Neural crest cell (in vitro differentiated cells): ENCODE results near the gene GORASP1. TPM values are rescaled to one million over a fixed set of nuclear protein-coding genes. Genes with fewer than 3 reads are reported as not detected.

Experiments
- DNase-seq: peaks from one replicate; pipeline ENCODE4 v3.0.0; 2021; ENCODE audit warnings: low read depth, mixed read lengths, low spot score
- H3K27ac Mint-ChIP-seq: one replicate; pipeline ENCODE4 v1.8.0; 2021; ENCODE audit warnings: mild to moderate bottlenecking, mixed read lengths; ENCODE audit not compliant: unreplicated experiment
- H3K27me3 Mint-ChIP-seq: 2 replicates; pipeline ENCODE4 v1.8.0; 2021; ENCODE audit warnings: low read depth, mild to moderate bottlenecking, mixed read lengths
- H3K36me3 Mint-ChIP-seq: 2 replicates; pipeline ENCODE4 v1.8.0; 2021; ENCODE audit warnings: low read depth, mild to moderate bottlenecking, mixed read lengths
- H3K4me1 Mint-ChIP-seq: 2 replicates; pipeline ENCODE4 v1.8.0; 2021; ENCODE audit warnings: mixed read lengths
- H3K4me3 Mint-ChIP-seq: one replicate; pipeline ENCODE4 v1.8.0; 2021; ENCODE audit warnings: mild to moderate bottlenecking, mixed read lengths
- H3K9me3 Mint-ChIP-seq: 2 replicates; pipeline ENCODE4 v1.8.0; 2021; ENCODE audit warnings: mixed read lengths
- total RNA-seq: library from RNA; stranded (reverse); gene quantifications from 2 replicates; pipeline ENCODE4 v1.2.1, GENCODE V29; 2021
- TF ChIP-seq, protein P1 (sequence below): fragments of 200-600 bp; sonication (generic); conservative IDR thresholded peaks from 2 replicates; pipeline ENCODE4 v1.5.0; 2021; ENCODE audit warnings: antibody characterized with exemption, mild to moderate bottlenecking

GORASP1 gene
- total RNA-seq, 1 donor from 2014 or later, result 54.0 TPM

DNA sequence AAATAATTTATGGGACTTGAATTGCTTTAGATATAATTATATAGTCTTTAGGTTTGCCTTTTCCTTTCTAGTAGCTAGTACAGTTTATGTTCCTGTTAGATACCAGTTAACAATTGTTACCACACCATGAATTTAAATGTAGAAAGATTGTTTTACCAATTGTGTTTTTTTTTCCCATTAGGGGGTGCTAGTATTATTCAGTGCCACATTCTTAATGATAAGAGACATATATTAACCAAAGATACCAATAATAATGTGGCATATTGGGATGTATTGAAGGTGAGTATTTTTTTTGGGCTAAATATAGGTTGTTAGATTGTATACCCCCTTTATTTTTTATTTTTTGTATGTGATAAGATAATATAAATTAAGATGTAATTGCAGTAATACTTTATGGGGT is 27.9 kb downstream of the GORASP1 start:
- Mint-ChIP-seq H3K27me3 (no peaks in the 10 kb centered on the region), H3K27ac (no peak overlapping the region), H3K4me1 (no peaks in the 10 kb centered on the region), H3K36me3 (peaks cover 27% of the 10 kb centered on the region), H3K9me3 (no peaks in the 10 kb centered on the region), H3K4me3 (no peak overlapping the region)
- TF ChIP-seq, protein P1, sequence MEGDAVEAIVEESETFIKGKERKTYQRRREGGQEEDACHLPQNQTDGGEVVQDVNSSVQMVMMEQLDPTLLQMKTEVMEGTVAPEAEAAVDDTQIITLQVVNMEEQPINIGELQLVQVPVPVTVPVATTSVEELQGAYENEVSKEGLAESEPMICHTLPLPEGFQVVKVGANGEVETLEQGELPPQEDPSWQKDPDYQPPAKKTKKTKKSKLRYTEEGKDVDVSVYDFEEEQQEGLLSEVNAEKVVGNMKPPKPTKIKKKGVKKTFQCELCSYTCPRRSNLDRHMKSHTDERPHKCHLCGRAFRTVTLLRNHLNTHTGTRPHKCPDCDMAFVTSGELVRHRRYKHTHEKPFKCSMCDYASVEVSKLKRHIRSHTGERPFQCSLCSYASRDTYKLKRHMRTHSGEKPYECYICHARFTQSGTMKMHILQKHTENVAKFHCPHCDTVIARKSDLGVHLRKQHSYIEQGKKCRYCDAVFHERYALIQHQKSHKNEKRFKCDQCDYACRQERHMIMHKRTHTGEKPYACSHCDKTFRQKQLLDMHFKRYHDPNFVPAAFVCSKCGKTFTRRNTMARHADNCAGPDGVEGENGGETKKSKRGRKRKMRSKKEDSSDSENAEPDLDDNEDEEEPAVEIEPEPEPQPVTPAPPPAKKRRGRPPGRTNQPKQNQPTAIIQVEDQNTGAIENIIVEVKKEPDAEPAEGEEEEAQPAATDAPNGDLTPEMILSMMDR, result no peak
- DNase-seq, result no peak

DNA sequence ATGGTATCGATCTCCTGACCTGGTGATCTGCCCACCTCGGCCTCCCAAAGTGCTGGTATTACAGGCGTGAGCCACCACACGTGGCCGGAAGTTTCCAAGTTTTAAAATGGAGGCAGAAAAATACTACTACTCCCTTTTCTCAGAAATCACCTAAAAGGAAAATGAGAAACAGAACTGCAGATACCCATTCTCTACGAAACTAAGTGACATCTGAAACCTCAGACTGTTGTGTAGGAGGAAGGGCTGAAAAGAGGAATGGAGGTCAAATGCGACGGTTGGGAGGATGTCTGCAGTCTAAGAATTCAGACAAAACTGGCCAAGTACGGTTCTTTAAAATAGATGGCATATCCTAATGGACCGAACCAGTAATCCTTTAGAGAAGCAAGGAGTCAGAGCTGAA is 31.5 kb downstream of the GORASP1 start:
- Mint-ChIP-seq H3K27ac (no peak overlapping the region), H3K4me3 (no peak overlapping the region), H3K4me1 (no peaks in the 10 kb centered on the region), H3K36me3 (peaks cover 17% of the 10 kb centered on the region), H3K27me3 (no peaks in the 10 kb centered on the region), H3K9me3 (no peaks in the 10 kb centered on the region)
- DNase-seq, result no peak
- TF ChIP-seq, protein P1, result no peak

DNA sequence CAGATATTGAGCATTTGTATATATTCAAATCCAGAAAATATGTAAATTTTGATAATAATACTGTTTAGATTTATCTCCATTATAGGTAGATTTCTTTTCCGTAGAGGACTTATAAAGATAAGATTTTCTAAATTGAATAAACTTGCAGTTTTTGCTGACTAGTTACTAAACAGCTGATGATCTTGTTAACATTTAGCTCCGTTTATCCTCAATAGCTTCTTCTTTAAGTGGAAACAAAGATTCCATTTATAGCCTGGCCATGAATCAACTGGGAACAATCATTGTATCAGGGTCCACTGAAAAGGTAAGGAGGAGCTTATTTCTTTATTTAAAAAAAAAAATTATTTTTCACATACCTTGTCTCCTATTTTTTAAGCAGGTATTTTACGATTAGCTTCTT is 38.9 kb downstream of the GORASP1 start:
- no peaks in the 10 kb centered on the region for H3K9me3 Mint-ChIP-seq
- H3K4me3 Mint-ChIP-seq, result no peak overlapping the region
- TF ChIP-seq, protein P1, result no peak
- no peaks in the 10 kb centered on the region for H3K36me3 Mint-ChIP-seq
- DNase-seq, result no peak
- H3K27me3 Mint-ChIP-seq, result no peaks in the 10 kb centered on the region
- H3K27ac Mint-ChIP-seq, result no peak overlapping the region
- H3K4me1 Mint-ChIP-seq, result peaks cover 6% of the 10 kb centered on the region

DNA sequence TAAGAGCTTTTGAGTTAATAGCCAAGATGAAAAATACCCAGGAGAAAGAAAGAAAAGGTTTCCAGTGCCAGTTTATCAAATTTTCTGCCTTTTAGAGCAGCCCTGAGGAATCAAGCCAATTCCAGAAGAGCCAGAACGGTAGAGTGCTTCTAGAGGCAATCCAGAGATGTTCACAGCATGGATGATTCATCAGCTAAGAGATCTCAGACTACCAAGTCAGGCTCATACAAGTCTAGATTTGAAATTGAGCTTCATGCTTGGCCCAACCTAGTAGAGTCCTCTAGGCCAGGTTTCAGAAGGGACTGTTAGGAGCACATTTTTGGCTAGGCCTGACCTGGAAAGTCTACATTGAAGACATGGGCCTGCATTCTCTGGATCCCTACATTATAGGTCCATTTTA is 40.1 kb downstream of the GORASP1 start:
- no peaks in the 10 kb centered on the region for H3K9me3 Mint-ChIP-seq
- no peak overlapping the region for H3K27ac Mint-ChIP-seq
- peaks cover 7% of the 10 kb centered on the region for H3K4me1 Mint-ChIP-seq
- TF ChIP-seq, protein P1, result no peak
- no peak overlapping the region for H3K4me3 Mint-ChIP-seq
- no peaks in the 10 kb centered on the region for H3K36me3 Mint-ChIP-seq
- no peaks in the 10 kb centered on the region for H3K27me3 Mint-ChIP-seq
- DNase-seq, result no peak

DNA sequence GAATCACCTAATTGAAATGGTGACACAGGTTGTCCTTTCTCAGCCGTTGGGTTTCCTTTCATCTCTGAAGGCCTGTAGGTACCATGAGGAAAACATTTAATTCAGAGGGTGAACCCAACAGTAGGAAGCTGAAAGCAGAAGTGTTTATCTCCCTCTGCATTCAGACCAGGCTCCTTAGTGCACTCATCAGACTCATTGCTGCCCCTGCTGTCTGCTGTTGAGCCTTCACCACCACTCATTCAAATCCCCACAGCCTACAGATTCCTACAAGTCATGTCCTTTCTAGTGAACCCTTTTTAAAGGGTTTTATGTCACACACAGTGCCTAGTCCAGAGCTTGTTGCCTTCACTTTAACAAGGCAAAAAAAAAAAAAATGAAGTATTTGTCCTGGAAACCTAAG is 42.2 kb downstream of the GORASP1 start:
- no peak for DNase-seq
- TF ChIP-seq, protein P1, result peak; percentile 55
- no peak overlapping the region for H3K4me3 Mint-ChIP-seq
- H3K9me3 Mint-ChIP-seq, result peaks cover 2% of the 10 kb centered on the region
- H3K27ac Mint-ChIP-seq, result no peak overlapping the region
- no peaks in the 10 kb centered on the region for H3K27me3 Mint-ChIP-seq
- peaks cover 4% of the 10 kb centered on the region for H3K36me3 Mint-ChIP-seq
- H3K4me1 Mint-ChIP-seq, result peaks cover 18% of the 10 kb centered on the region

DNA sequence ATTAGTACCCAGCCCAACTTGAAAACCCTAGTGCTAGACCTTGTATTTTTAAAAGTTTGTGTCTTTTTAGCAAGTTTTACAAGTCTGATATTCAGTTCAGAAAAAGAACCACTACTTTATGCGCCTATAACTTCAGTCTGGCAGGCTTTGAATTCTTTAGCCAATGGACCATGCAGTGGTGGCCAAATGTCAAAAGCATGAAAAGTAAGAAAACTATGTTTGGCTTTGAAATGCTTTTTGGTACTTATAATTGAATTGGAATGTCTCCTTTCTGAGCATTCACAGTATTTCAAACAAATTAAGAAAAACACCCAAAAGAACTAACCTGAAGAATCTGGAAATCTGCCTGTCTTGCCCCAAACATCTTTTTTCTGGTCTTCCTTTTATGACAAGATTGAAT is 42.8 kb downstream of the GORASP1 start:
- H3K4me1 Mint-ChIP-seq, result peaks cover 22% of the 10 kb centered on the region
- no peak overlapping the region for H3K27ac Mint-ChIP-seq
- H3K36me3 Mint-ChIP-seq, result peaks cover 4% of the 10 kb centered on the region
- H3K9me3 Mint-ChIP-seq, result peaks cover 2% of the 10 kb centered on the region
- TF ChIP-seq, protein P1, result no peak
- DNase-seq, result no peak
- H3K27me3 Mint-ChIP-seq, result no peaks in the 10 kb centered on the region
- H3K4me3 Mint-ChIP-seq, result no peak overlapping the region
